Measurements from ENCODE around the gene NSMCE4A.
"Not testable (repeated sequence)": the region's sequence is repeated elsewhere in the genome, so short reads cannot be mapped to it uniquely, and the experiment has no call there.

NSMCE4A gene

GRCh38 chr10:121935702-121936101 is 39.3 kb downstream of the NSMCE4A start:
- DNase-seq = no peak

- not testable (repeated sequence) for DNase-seq
Measured at GRCh38 chr10:121930268-121931085, 44.5 kb downstream of the NSMCE4A start.

- not testable (repeated sequence) for DNase-seq
Measured at GRCh38 chr10:121929585-121930267, 45.3 kb downstream of the NSMCE4A start.

GRCh38 chr10:121928528-121928884 is 46.5 kb downstream of the NSMCE4A start:
- peak in 1 of 2 experiments; percentile 2 for DNase-seq

- DNase-seq = peak; percentile 80 to 81
Measured at GRCh38 chr10:121927841-121928527, 47.0 kb downstream of the NSMCE4A start, which contains the start of gene ATE1. TSS of gene ATE1 (minus strand) at chr10:121928031. CDS start at chr10:121927949, 82 bp downstream.

GRCh38 chr10:121927318-121927840 is 47.6 kb downstream of the NSMCE4A start:
- DNase-seq = peak in 1 of 2 experiments; percentile 40

- DNase-seq = no peak
Measured at GRCh38 chr10:121926671-121927317, 48.2 kb downstream of the NSMCE4A start.

- no peak for DNase-seq
Measured at GRCh38 chr10:121926157-121926556, 48.9 kb downstream of the NSMCE4A start.

- DNase-seq = no peak
Measured at GRCh38 chr10:121921238-121921931, 53.6 kb downstream of the NSMCE4A start.

GRCh38 chr10:121919666-121920065 is 55.4 kb downstream of the NSMCE4A start:
- DNase-seq = no peak

GRCh38 chr10:121918800-121919199 is 56.2 kb downstream of the NSMCE4A start:
- not testable (repeated sequence) for DNase-seq

GRCh38 chr10:121914661-121915060 is 60.4 kb downstream of the NSMCE4A start:
- no peak for DNase-seq

GRCh38 chr10:121911421-121911697 is 63.7 kb downstream of the NSMCE4A start:
- no peak for DNase-seq

GRCh38 chr10:121910673-121911420 is 64.2 kb downstream of the NSMCE4A start:
- no peak for DNase-seq

Measured in NCI-H2081 (cell line).